ENCODE data around the gene C6orf163.
A peak's percentile ranks its signal among the peaks of the same experiment; 100 is the strongest.

The C6orf163 gene

GRCh38 chr6:87341158-87341557 lies 3.5 kb upstream of the C6orf163 start:
- no peak overlapping the region for H3K4me3 Mint-ChIP-seq
- ATAC-seq = no peak
- peaks cover 3% of the 10 kb centered on the region for H3K4me1 Mint-ChIP-seq
- H3K27ac Mint-ChIP-seq = no peak overlapping the region
- H3K36me3 Mint-ChIP-seq = no peaks in the 10 kb centered on the region
- H3K9me3 Mint-ChIP-seq = no peaks in the 10 kb centered on the region
- DNase-seq (ENCODE audit: low spot score in 2 of 2) = no peak

- ATAC-seq (peak; percentile 39), DNase-seq (ENCODE audit: low spot score in 2 of 2) (no peak)
- Mint-ChIP-seq H3K27ac (no peak overlapping the region), H3K36me3 (no peaks in the 10 kb centered on the region), H3K4me1 (no peaks in the 10 kb centered on the region), H3K4me3 (no peak overlapping the region), H3K9me3 (no peaks in the 10 kb centered on the region)
Measured at GRCh38 chr6:87341899-87342298, 2.7 kb upstream of the C6orf163 start.

GRCh38 chr6:87342829-87343228 lies 1.8 kb upstream of the C6orf163 start:
- no peak for ATAC-seq
- no peaks in the 10 kb centered on the region for H3K4me1 Mint-ChIP-seq
- H3K4me3 Mint-ChIP-seq = no peak overlapping the region
- no peaks in the 10 kb centered on the region for H3K9me3 Mint-ChIP-seq
- no peak for DNase-seq (ENCODE audit: low spot score in 2 of 2)
- no peaks in the 10 kb centered on the region for H3K36me3 Mint-ChIP-seq
- no peak overlapping the region for H3K27ac Mint-ChIP-seq

GRCh38 chr6:87346700-87347099 lies 2.1 kb downstream of the C6orf163 start:
- DNase-seq (ENCODE audit: low spot score in 2 of 2) = no peak
- H3K9me3 Mint-ChIP-seq = no peaks in the 10 kb centered on the region
- H3K36me3 Mint-ChIP-seq = no peaks in the 10 kb centered on the region
- ATAC-seq = no peak
- no peak overlapping the region for H3K27ac Mint-ChIP-seq
- no peaks in the 10 kb centered on the region for H3K4me1 Mint-ChIP-seq
- no peak overlapping the region for H3K4me3 Mint-ChIP-seq

GRCh38 chr6:87349896-87350295 lies 5.3 kb downstream of the C6orf163 start:
- DNase-seq (ENCODE audit: low spot score in 2 of 2) = no peak
- Mint-ChIP-seq H3K4me3 (no peak overlapping the region), H3K36me3 (no peaks in the 10 kb centered on the region), H3K27ac (no peak overlapping the region), H3K4me1 (no peaks in the 10 kb centered on the region), H3K9me3 (no peaks in the 10 kb centered on the region)
- ATAC-seq = no peak

GRCh38 chr6:87350516-87350915 lies 5.9 kb downstream of the C6orf163 start:
- Mint-ChIP-seq H3K36me3 (no peaks in the 10 kb centered on the region), H3K4me3 (no peak overlapping the region), H3K9me3 (no peaks in the 10 kb centered on the region), H3K27ac (no peak overlapping the region), H3K4me1 (no peaks in the 10 kb centered on the region)
- ATAC-seq (no peak), DNase-seq (ENCODE audit: low spot score in 2 of 2) (no peak)

GRCh38 chr6:87351583-87351982 lies 7.0 kb downstream of the C6orf163 start:
- Mint-ChIP-seq H3K36me3 (no peaks in the 10 kb centered on the region), H3K27ac (no peak overlapping the region), H3K9me3 (no peaks in the 10 kb centered on the region), H3K4me1 (no peaks in the 10 kb centered on the region), H3K4me3 (no peak overlapping the region)
- no peak for DNase-seq (ENCODE audit: low spot score in 2 of 2)
- no peak for ATAC-seq

GRCh38 chr6:87356181-87356580 lies 11.6 kb downstream of the C6orf163 start:
- Mint-ChIP-seq H3K27ac (no peak overlapping the region), H3K4me3 (no peak overlapping the region), H3K36me3 (no peaks in the 10 kb centered on the region), H3K4me1 (no peaks in the 10 kb centered on the region), H3K9me3 (no peaks in the 10 kb centered on the region)
- ATAC-seq (no peak), DNase-seq (ENCODE audit: low spot score in 2 of 2) (no peak)

- Mint-ChIP-seq H3K9me3 (no peaks in the 10 kb centered on the region), H3K27ac (no peak overlapping the region), H3K4me3 (no peak overlapping the region), H3K4me1 (no peaks in the 10 kb centered on the region), H3K36me3 (no peaks in the 10 kb centered on the region)
- DNase-seq (ENCODE audit: low spot score in 2 of 2) (no peak), ATAC-seq (no peak)
Measured at GRCh38 chr6:87357479-87358196, 13.0 kb downstream of the C6orf163 start.

GRCh38 chr6:87364602-87365252 lies 20.1 kb downstream of the C6orf163 start:
- Mint-ChIP-seq H3K9me3 (peaks cover 3% of the 10 kb centered on the region), H3K27ac (no peak overlapping the region), H3K4me1 (no peaks in the 10 kb centered on the region), H3K4me3 (no peak overlapping the region), H3K36me3 (no peaks in the 10 kb centered on the region)
- no peak for ATAC-seq
- no peak for DNase-seq (ENCODE audit: low spot score in 2 of 2)

- peak overlapping the region; percentile 20 for H3K27ac Mint-ChIP-seq
- no peak for DNase-seq (ENCODE audit: low spot score in 2 of 2)
- H3K4me1 Mint-ChIP-seq = no peaks in the 10 kb centered on the region
- no peak overlapping the region for H3K4me3 Mint-ChIP-seq
- no peaks in the 10 kb centered on the region for H3K36me3 Mint-ChIP-seq
- peaks cover 3% of the 10 kb centered on the region for H3K9me3 Mint-ChIP-seq
- no peak for ATAC-seq
Measured at GRCh38 chr6:87366072-87366827, 21.6 kb downstream of the C6orf163 start.

GRCh38 chr6:87366899-87367298 lies 22.3 kb downstream of the C6orf163 start:
- no peak for DNase-seq (ENCODE audit: low spot score in 2 of 2)
- H3K36me3 Mint-ChIP-seq = no peaks in the 10 kb centered on the region
- no peaks in the 10 kb centered on the region for H3K4me1 Mint-ChIP-seq
- no peak for ATAC-seq
- H3K9me3 Mint-ChIP-seq = peaks cover 3% of the 10 kb centered on the region
- H3K4me3 Mint-ChIP-seq = no peak overlapping the region
- H3K27ac Mint-ChIP-seq = no peak overlapping the region

- DNase-seq (ENCODE audit: low spot score in 2 of 2) (no peak), ATAC-seq (no peak)
- no peaks in the 10 kb centered on the region for H3K36me3 Mint-ChIP-seq
- no peak overlapping the region for H3K4me3 Mint-ChIP-seq
- no peak overlapping the region for H3K27ac Mint-ChIP-seq
- no peaks in the 10 kb centered on the region for H3K9me3 Mint-ChIP-seq
- no peaks in the 10 kb centered on the region for H3K4me1 Mint-ChIP-seq
Measured at GRCh38 chr6:87373377-87373776, 28.8 kb downstream of the C6orf163 start.

- Mint-ChIP-seq H3K9me3 (no peaks in the 10 kb centered on the region), H3K4me3 (no peak overlapping the region), H3K27ac (no peak overlapping the region), H3K36me3 (no peaks in the 10 kb centered on the region), H3K4me1 (no peaks in the 10 kb centered on the region)
- ATAC-seq (no peak), DNase-seq (ENCODE audit: low spot score in 2 of 2) (no peak)
Measured at GRCh38 chr6:87375315-87375714, 30.7 kb downstream of the C6orf163 start.

GRCh38 chr6:87376643-87377042 lies 32.0 kb downstream of the C6orf163 start:
- no peaks in the 10 kb centered on the region for H3K4me1 Mint-ChIP-seq
- ATAC-seq = no peak
- no peaks in the 10 kb centered on the region for H3K36me3 Mint-ChIP-seq
- H3K4me3 Mint-ChIP-seq = no peak overlapping the region
- H3K9me3 Mint-ChIP-seq = no peaks in the 10 kb centered on the region
- H3K27ac Mint-ChIP-seq = no peak overlapping the region
- DNase-seq (ENCODE audit: low spot score in 2 of 2) = no peak

- Mint-ChIP-seq H3K9me3 (no peaks in the 10 kb centered on the region), H3K36me3 (no peaks in the 10 kb centered on the region), H3K4me1 (no peaks in the 10 kb centered on the region), H3K4me3 (no peak overlapping the region), H3K27ac (no peak overlapping the region)
- ATAC-seq (no peak), DNase-seq (ENCODE audit: low spot score in 2 of 2) (no peak)
Measured at GRCh38 chr6:87378947-87379346, 34.3 kb downstream of the C6orf163 start.
